Vagina (tissue), 2 donors: ENCODE data around the gene XPNPEP2.
A peak's percentile ranks its signal among the peaks of the same experiment; 100 is the strongest.

Experiments used
- CTCF ChIP-seq, 3 experiments: fragments of 450-650 bp in 2 of 3; fragments of 200-600 bp in 1 of 3; sonication (generic) in 1 of 3; IDR thresholded peaks; one replicate each; pipeline ENCODE4 v1.5.1; 2017 to 2019; ENCODE audit warnings: antibody characterized with exemption in 3 of 3, mild to moderate bottlenecking in 2 of 3, moderate library complexity in 2 of 3
- POLR2A ChIP-seq, 2 donors: fragments of 450-650 bp; IDR thresholded peaks; one replicate each; pipeline ENCODE4 v1.6.1; 2017; ENCODE audit warnings: antibody characterized with exemption in 2 of 2, mild to moderate bottlenecking in 2 of 2, moderate library complexity in 2 of 2
- POLR2AphosphoS5 ChIP-seq, 2 donors: sonication (generic); formaldehyde crosslinking; IDR thresholded peaks; one replicate each; pipeline ENCODE4 v1.9.0; 2017; ENCODE audit warnings: antibody characterized with exemption in 2 of 2, mild to moderate bottlenecking in 2 of 2, low read depth in 1 of 2; ENCODE audit not compliant: insufficient read depth in 1 of 2

GRCh38 chrX:129748305-129748704 lies 9.5 kb downstream of the XPNPEP2 start:
- no peak for TF ChIP-seq CTCF (IDR thresholded peaks at IDR 0.05)
- peak in 1 of 2 donors; percentile 43 for TF ChIP-seq POLR2AphosphoS5 (IDR thresholded peaks at IDR 0.05; ENCODE audit: insufficient read depth in 1 of 2, low read depth in 1 of 2)
- no peak for TF ChIP-seq POLR2A (IDR thresholded peaks at IDR 0.05)
